ENCODE results near the gene PIP5K1C. TPM values are rescaled to one million over a fixed set of nuclear protein-coding genes. Genes with fewer than 3 reads are reported as not detected.

The PIP5K1C gene
- total and polyA plus RNA-seq, 10 of the 15 experiments (the other 5 are each of a cell fraction or from before 2014, with no cell fraction given) = 0.39 to 19.6 (median 5.3) TPM

DNA sequence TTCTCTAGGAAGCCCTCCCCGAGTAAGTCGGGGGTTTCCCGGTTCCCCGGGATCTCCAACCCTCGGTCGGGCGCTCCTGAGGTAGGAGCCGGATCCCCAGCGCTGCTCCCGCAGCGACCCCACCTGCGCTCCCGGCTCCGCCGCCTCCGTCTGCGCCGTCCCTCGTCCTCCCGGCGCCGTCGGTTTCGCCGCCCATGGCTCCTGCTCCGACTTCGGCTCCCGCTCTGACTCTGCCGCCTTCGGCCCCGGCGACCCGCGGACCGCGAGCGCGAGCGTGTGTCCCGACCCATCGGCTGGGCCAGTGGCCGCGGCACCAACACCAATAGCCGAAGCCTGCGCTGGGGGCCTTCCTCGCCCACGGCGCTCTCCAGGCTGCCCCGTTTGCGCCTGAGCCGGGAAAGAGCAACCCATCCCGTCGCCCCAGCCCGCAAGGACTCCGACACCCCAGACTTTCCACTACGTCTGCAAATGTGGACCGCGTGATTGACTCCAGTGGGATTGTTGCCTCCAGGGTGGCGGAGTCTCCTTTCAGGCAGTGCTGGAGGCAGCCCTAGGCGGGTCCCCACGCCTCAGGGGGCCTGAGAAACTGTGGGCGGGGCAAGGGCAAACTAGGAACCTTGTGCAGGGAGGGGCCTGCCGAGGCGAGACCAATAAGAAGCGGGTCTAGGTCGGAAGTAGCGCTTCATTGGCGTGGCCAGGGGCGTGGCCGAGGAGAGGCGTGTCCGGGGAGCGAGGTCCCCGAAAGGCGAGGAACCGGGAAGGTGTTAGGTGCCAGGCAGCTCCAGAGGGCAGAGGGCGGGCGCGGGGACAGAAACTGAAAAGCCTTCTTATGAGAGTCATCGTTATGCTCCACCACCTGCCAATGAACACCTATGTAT, 73.6 kb downstream of the PIP5K1C start, which contains the start of gene CACTIN (continued):
- TF ChIP-seq SMC3 (IDR thresholded peaks at IDR 0.05; ENCODE audit: borderline replicate concordance, low read length) = no peak
- no peak for TF ChIP-seq IKZF2 (IDR thresholded peaks at IDR 0.05)
- TF ChIP-seq IRF5 (IDR thresholded peaks at IDR 0.05; ENCODE audit: borderline replicate concordance) = peak; percentile 100
- peak; percentile 97 for TF ChIP-seq NBN (IDR thresholded peaks at IDR 0.05)
- 0 out of 2 replicates have a peak, but pooled peaks have one; percentile 11 for TF ChIP-seq ZSCAN29 (IDR thresholded peaks at IDR 0.05)
- no peak for TF ChIP-seq BCL11A (IDR thresholded peaks at IDR 0.05; ENCODE audit: low read depth, low read length)
- peak in 1 of 2 experiments; percentile 82; a peak in 1 of 4 replicates for TF ChIP-seq SRF (IDR thresholded peaks at IDR 0.05; ENCODE audit: low read depth in 2 of 2, low read length in 2 of 2)
- peak; percentile 24; the same call in 1 of the 2 replicates for TF ChIP-seq RUNX3 (IDR thresholded peaks at IDR 0.05; ENCODE audit: low read length)
- no peak for TF ChIP-seq STAT3 (IDR thresholded peaks at IDR 0.05; ENCODE audit: low read depth, low read length)
- TF ChIP-seq, protein P1, sequence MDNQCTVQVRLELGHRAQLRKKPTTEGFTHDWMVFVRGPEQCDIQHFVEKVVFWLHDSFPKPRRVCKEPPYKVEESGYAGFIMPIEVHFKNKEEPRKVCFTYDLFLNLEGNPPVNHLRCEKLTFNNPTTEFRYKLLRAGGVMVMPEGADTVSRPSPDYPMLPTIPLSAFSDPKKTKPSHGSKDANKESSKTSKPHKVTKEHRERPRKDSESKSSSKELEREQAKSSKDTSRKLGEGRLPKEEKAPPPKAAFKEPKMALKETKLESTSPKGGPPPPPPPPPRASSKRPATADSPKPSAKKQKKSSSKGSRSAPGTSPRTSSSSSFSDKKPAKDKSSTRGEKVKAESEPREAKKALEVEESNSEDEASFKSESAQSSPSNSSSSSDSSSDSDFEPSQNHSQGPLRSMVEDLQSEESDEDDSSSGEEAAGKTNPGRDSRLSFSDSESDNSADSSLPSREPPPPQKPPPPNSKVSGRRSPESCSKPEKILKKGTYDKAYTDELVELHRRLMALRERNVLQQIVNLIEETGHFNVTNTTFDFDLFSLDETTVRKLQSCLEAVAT (IDR thresholded peaks at IDR 0.05) = no peak
- no peak for TF ChIP-seq MEF2B (IDR thresholded peaks at IDR 0.05; ENCODE audit: partially characterized antibody, poor library complexity, severe bottlenecking)
- TF ChIP-seq NFYA (IDR thresholded peaks at IDR 0.05; ENCODE audit: borderline replicate concordance, low read depth, low read length) = no peak
- TF ChIP-seq, protein P2, sequence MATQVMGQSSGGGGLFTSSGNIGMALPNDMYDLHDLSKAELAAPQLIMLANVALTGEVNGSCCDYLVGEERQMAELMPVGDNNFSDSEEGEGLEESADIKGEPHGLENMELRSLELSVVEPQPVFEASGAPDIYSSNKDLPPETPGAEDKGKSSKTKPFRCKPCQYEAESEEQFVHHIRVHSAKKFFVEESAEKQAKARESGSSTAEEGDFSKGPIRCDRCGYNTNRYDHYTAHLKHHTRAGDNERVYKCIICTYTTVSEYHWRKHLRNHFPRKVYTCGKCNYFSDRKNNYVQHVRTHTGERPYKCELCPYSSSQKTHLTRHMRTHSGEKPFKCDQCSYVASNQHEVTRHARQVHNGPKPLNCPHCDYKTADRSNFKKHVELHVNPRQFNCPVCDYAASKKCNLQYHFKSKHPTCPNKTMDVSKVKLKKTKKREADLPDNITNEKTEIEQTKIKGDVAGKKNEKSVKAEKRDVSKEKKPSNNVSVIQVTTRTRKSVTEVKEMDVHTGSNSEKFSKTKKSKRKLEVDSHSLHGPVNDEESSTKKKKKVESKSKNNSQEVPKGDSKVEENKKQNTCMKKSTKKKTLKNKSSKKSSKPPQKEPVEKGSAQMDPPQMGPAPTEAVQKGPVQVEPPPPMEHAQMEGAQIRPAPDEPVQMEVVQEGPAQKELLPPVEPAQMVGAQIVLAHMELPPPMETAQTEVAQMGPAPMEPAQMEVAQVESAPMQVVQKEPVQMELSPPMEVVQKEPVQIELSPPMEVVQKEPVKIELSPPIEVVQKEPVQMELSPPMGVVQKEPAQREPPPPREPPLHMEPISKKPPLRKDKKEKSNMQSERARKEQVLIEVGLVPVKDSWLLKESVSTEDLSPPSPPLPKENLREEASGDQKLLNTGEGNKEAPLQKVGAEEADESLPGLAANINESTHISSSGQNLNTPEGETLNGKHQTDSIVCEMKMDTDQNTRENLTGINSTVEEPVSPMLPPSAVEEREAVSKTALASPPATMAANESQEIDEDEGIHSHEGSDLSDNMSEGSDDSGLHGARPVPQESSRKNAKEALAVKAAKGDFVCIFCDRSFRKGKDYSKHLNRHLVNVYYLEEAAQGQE (IDR thresholded peaks at IDR 0.05; ENCODE audit: low read depth, low read length) = no peak
- TF ChIP-seq NR2C2 (IDR thresholded peaks at IDR 0.05; ENCODE audit: borderline replicate concordance, control insufficient read depth, insufficient read length, low read depth) = no peak
- TF ChIP-seq POLR2AphosphoS5 (IDR thresholded peaks at IDR 0.05; ENCODE audit: low read length) = peak; percentile 92
- no peak; the same call in 1 of the 2 replicates for TF ChIP-seq HSF1 (IDR thresholded peaks at IDR 0.05; ENCODE audit: low read depth, low read length)
- no peak for TF ChIP-seq FOXM1 (IDR thresholded peaks at IDR 0.05; ENCODE audit: low read depth, low read length)
